H1 (cell line): ENCODE data around the gene GRK3. TPM values are rescaled to one million over a fixed set of nuclear protein-coding genes. Genes with fewer than 3 reads are reported as not detected.

Source experiments
- SIN3A ChIP-seq, 2 experiments: IDR thresholded peaks in 1 of 2; conservative IDR thresholded peaks in 1 of 2; 2 replicates each; pipeline ENCODE4 v1.6.1; 2011 to 2012; ENCODE audit warnings: low read length in 2 of 2, improper control_type of control experiment in 1 of 2, low read depth in 1 of 2, mild to moderate bottlenecking in 1 of 2
- polyA plus RNA-seq, 7 experiments: library from polyadenylated mRNA; depleted of rRNA in 3 of 7; stranded (reverse) in 5 of 7; unstranded in 2 of 7; fragments of >200 nt in 5 of 7; fragments of 200-250 nt in 2 of 7; gene quantifications; 1 replicate in 5 of 7; 2 replicates in 1 of 7; 4 replicates in 1 of 7; pipeline versions ENCODE4 v1.2.1 to v1.2.3, GENCODE V29; 2011 to 2013; ENCODE audit warnings: missing spikeins in 2 of 7, mixed read lengths in 2 of 7
- total RNA-seq: library from RNA; stranded (reverse); fragmentation: NEBNext Ultra II Directional; extraction: Animal tissue kit (Norgen Biotek cat#: 25700); gene quantifications from 2 replicates; pipeline ENCODE4 v1.2.1, GENCODE V29; 2021

GRK3 gene
- total and polyA plus RNA-seq, 2 of the 8 experiments (the other 6 are each of a cell fraction or from before 2014, with no cell fraction given): 7.5 to 35.3 TPM

- TF ChIP-seq SIN3A (conservative IDR thresholded peaks at IDR 0.05 in 1 of 2, IDR thresholded peaks at IDR 0.05 in 1 of 2; ENCODE audit: low read depth in 1 of 2, low read length in 2 of 2): no peak
These were observed 62.9 kb downstream of the GRK3 start (continued) for GRCh38 chr22:25627271-25627852.
